ENCODE data around the gene L3HYPDH. TPM values are rescaled to one million over a fixed set of nuclear protein-coding genes. Genes with fewer than 3 reads are reported as not detected.

L3HYPDH gene
- total and polyA plus RNA-seq, 2 of the 13 experiments (the other 11 are each of a cell fraction or from before 2014, with no cell fraction given), result 30.5 to 36.6 TPM

DNA sequence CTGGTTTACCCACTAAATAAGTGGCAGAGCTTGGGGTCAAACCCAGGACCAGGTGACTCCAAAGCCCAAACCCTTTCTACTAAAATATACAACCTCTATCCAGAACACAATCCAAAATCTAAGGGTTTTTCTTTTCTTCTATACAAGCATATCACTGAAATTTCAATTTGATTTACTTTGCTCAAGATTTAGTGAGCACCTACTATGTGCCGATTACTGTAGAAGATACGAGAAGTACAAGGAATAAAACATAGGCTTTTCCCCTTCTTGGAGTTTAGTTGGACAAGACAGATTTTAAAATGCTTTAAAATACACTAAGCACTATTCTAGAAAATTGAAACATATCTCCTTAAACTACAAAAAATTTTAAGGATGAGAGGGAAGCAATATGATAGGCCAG is 2.8 kb downstream of the L3HYPDH start:
- H3K36me3 ChIP-seq (replicated peaks in 1 of 2; ENCODE audit: control insufficient read depth in 1 of 2, insufficient read depth in 2 of 2, low read length in 2 of 2), result peaks cover 2 to 7% of the 10 kb centered on the region in 2 experiments; a peak in 4 of 5 replicates
- DNase-seq (ENCODE audit: low spot score), result no peak
- TF ChIP-seq ZKSCAN1 (IDR thresholded peaks at IDR 0.05; ENCODE audit: low read length) (peak; percentile 81), SIN3B (IDR thresholded peaks at IDR 0.05; ENCODE audit: low read length) (no peak)
- no peak overlapping the region for H3K27ac ChIP-seq (ENCODE audit: extremely low read length, insufficient read depth, low read length)
- H3K4me1 ChIP-seq (ENCODE audit: insufficient read depth, low read length), result peaks cover 44% of the 10 kb centered on the region
- H3K9me3 ChIP-seq (ENCODE audit: low read length), result no peaks in the 10 kb centered on the region
- H4K20me1 ChIP-seq (ENCODE audit: insufficient read depth, low read length), result peaks cover 12% of the 10 kb centered on the region
- intact Hi-C loops (cut with micrococcal nuclease; ENCODE audit: unreplicated experiment) (no loop called here), in situ Hi-C loops (cut with HindIII; ENCODE audit: extremely low pct_ligation_motif_present, low pct_unique_long_range_greater_than_20kb) (no loop called here)
- peak overlapping the region; percentile 93 for H3K4me2 ChIP-seq (ENCODE audit: low read depth, low read length)
- POLR2A ChIA-PET, result no interaction called here
- no TSS peak for BruUV-seq (replicated peaks)
- peaks cover 45% of the 10 kb centered on the region for H3K79me2 ChIP-seq (ENCODE audit: insufficient read depth, low read length)
- no peak overlapping the region for H3K9ac ChIP-seq (ENCODE audit: insufficient read depth, low read depth, low read length)
- WGBS (ENCODE audit: low lambda C conversion rate), result 96% methylated on average over 2 of the region's 2 CpGs
- peaks cover 0 to 4% of the 10 kb centered on the region in 2 experiments; a peak in 1 of 5 replicates for H3K27me3 ChIP-seq (ENCODE audit: control insufficient read depth in 1 of 2, insufficient read depth in 2 of 2, low read length in 2 of 2)
- H2AFZ ChIP-seq (ENCODE audit: low read length), result no peak overlapping the region
- no peak for FAIRE-seq
- no peak overlapping the region for H3K4me3 ChIP-seq (replicated peaks in 1 of 3; ENCODE audit: insufficient read depth in 1 of 3, low read depth in 2 of 3, low read length in 3 of 3)
- ATAC-seq, result no peak
- CTCF ChIA-PET (ENCODE audit: low intra/inter-chr PET ratio, low total read pairs), result no interaction called here

DNA sequence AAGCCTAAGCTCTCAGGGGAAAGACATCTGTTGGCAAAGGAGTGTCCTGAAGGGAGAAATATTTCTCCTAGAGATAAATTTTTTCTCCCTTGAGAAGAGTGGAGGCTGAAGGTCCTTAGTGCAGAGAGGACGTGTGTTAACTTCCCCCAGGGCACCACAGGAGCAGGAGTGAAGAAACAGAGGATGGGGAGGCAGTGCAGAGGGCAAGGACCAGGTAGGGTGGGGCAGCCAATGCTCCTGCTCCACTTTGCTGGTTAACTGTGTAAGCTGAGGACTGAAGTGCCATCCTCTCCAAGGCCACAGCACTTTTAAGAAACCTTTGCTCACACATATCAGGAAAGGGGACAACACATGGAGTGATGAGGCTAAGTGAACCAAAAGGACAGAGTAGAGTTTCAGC is 4.0 kb downstream of the L3HYPDH start:
- BruUV-seq (replicated peaks), result no TSS peak
- Histone ChIP-seq H2AFZ (ENCODE audit: low read length) (no peak overlapping the region), H3K27ac (ENCODE audit: extremely low read length, insufficient read depth, low read length) (no peak overlapping the region), H3K9ac (ENCODE audit: insufficient read depth, low read depth, low read length) (no peak overlapping the region), H3K4me1 (ENCODE audit: insufficient read depth, low read length) (peaks cover 32% of the 10 kb centered on the region), H4K20me1 (ENCODE audit: insufficient read depth, low read length) (peaks cover 12% of the 10 kb centered on the region), H3K4me3 (replicated peaks in 1 of 3; ENCODE audit: insufficient read depth in 1 of 3, low read depth in 2 of 3, low read length in 3 of 3) (no peak overlapping the region), H3K36me3 (replicated peaks in 1 of 2; ENCODE audit: control insufficient read depth in 1 of 2, insufficient read depth in 2 of 2, low read length in 2 of 2) (peaks cover 7 to 19% of the 10 kb centered on the region in 2 experiments), H3K79me2 (ENCODE audit: insufficient read depth, low read length) (peaks cover 34% of the 10 kb centered on the region), H3K9me3 (ENCODE audit: low read length) (no peaks in the 10 kb centered on the region), H3K27me3 (ENCODE audit: control insufficient read depth in 1 of 2, insufficient read depth in 2 of 2, low read length in 2 of 2) (peaks cover 0 to 4% of the 10 kb centered on the region in 2 experiments; a peak in 1 of 5 replicates), H3K4me2 (ENCODE audit: low read depth, low read length) (no peak overlapping the region)
- POLR2A ChIA-PET, result no interaction called here
- CTCF ChIA-PET (ENCODE audit: low intra/inter-chr PET ratio, low total read pairs), result no interaction called here
- in situ Hi-C loops (cut with HindIII; ENCODE audit: extremely low pct_ligation_motif_present, low pct_unique_long_range_greater_than_20kb) (no loop called here), intact Hi-C loops (cut with micrococcal nuclease; ENCODE audit: unreplicated experiment) (no loop called here)
- DNase-seq (ENCODE audit: low spot score), result no peak
- FAIRE-seq, result no peak
- 69% methylated on average over 1 of the region's 1 CpG for WGBS (ENCODE audit: low lambda C conversion rate)
- ATAC-seq, result no peak
- no peak for TF ChIP-seq ZNF460 (CRISPR knock-in tag; IDR thresholded peaks at IDR 0.05; ENCODE audit: borderline replicate concordance)
- no peak for TF ChIP-seq ZNF724P (CRISPR knock-in tag; IDR thresholded peaks at IDR 0.05; ENCODE audit: borderline replicate concordance)
- no peak for TF ChIP-seq KMT2B (CRISPR knock-in tag; IDR thresholded peaks at IDR 0.05)
- TF ChIP-seq ZNF30 (CRISPR knock-in tag; IDR thresholded peaks at IDR 0.05), result no peak
- TF ChIP-seq KLF12 (CRISPR knock-in tag; IDR thresholded peaks at IDR 0.05; ENCODE audit: borderline replicate concordance), result no peak
